Measurements from ENCODE around the gene AADACL2. TPM values are rescaled to one million over a fixed set of nuclear protein-coding genes. Genes with fewer than 3 reads are reported as not detected.

Gene AADACL2
- polyA plus RNA-seq, 1 of the 3 experiments (the other 2 are of a cell fraction): not detected

DNA sequence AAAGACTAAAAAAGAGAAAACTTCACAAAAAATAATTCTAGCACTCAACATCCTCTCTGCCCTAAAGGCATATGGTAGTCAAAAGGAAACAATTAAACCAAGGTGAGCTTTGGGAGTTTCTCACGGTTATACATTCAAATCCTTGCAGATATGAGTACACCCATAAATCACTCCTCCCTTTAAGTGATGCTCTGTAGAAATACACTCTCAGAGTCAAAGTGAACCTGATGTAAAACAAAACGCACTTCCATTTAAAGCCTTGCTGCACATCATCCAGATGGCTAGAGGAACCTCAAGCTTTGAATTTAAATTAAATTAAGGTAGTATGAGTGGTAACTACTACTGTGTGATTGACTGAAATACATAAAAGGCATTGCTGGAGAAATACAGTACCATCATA is 44.2 kb downstream of the AADACL2 start:
- Histone ChIP-seq H3K27ac (ENCODE audit: low read depth in 2 of 2, low read length in 1 of 2) (no peak overlapping the region), H2AFZ (ENCODE audit: low read depth) (no peak overlapping the region), H3K4me1 (ENCODE audit: control insufficient read depth in 1 of 2, insufficient read depth in 2 of 2, low read depth in 1 of 2, low read length in 1 of 2) (peaks cover 0 to 5% of the 10 kb centered on the region in 2 experiments; a peak in 2 of 4 replicates), H3K9me3 (no peaks in the 10 kb centered on the region), H3K9me2 (no peaks in the 10 kb centered on the region), H3K27me3 (ENCODE audit: insufficient read depth) (no peaks in the 10 kb centered on the region), H4K20me1 (ENCODE audit: insufficient read depth) (no peaks in the 10 kb centered on the region), H3K36me3 (replicated peaks in 1 of 2; ENCODE audit: control insufficient read depth in 1 of 2, insufficient read depth in 2 of 2, low read length in 1 of 2) (peaks cover 0 to 16% of the 10 kb centered on the region in 2 experiments), H3K9ac (no peak overlapping the region), H3K4me2 (no peak overlapping the region), H3K79me2 (ENCODE audit: insufficient read depth) (peaks cover 65% of the 10 kb centered on the region), H3K4me3 (ENCODE audit: low read depth in 2 of 2, low read length in 1 of 2) (no peak overlapping the region), H3F3A (replicated peaks; ENCODE audit: insufficient read depth) (peaks cover 4% of the 10 kb centered on the region)
- POLR2A ChIA-PET: no interaction called here
- CTCF ChIA-PET: no interaction called here
- WGBS (ENCODE audit: low lambda C conversion rate): 29% methylated on average over 2 of the region's 2 CpGs
- TF ChIP-seq SIN3A (IDR thresholded peaks at IDR 0.05; ENCODE audit: borderline replicate concordance, low read depth, low read length) (no peak), POLR2AphosphoS5 (IDR thresholded peaks at IDR 0.05; ENCODE audit: low read depth, low read length) (no peak), EZH2phosphoT487 (IDR thresholded peaks at IDR 0.05; ENCODE audit: borderline replicate concordance, low read depth) (no peak), YY1 (IDR thresholded peaks at IDR 0.05; ENCODE audit: low read depth) (no peak), RCOR1 (IDR thresholded peaks at IDR 0.05; ENCODE audit: low read length) (no peak), GABPA (IDR thresholded peaks at IDR 0.05; ENCODE audit: low read depth) (no peak), FOXM1 (IDR thresholded peaks at IDR 0.05; ENCODE audit: low read depth) (no peak), FOXJ3 (CRISPR knock-in tag; IDR thresholded peaks at IDR 0.05) (no peak), TCF12 (IDR thresholded peaks at IDR 0.05) (no peak)
- TF ChIP-seq, protein P1, sequence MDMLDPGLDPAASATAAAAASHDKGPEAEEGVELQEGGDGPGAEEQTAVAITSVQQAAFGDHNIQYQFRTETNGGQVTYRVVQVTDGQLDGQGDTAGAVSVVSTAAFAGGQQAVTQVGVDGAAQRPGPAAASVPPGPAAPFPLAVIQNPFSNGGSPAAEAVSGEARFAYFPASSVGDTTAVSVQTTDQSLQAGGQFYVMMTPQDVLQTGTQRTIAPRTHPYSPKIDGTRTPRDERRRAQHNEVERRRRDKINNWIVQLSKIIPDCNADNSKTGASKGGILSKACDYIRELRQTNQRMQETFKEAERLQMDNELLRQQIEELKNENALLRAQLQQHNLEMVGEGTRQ (IDR thresholded peaks at IDR 0.05; ENCODE audit: borderline replicate concordance, low read depth, low read length): no peak
- TF ChIP-seq, protein P2, sequence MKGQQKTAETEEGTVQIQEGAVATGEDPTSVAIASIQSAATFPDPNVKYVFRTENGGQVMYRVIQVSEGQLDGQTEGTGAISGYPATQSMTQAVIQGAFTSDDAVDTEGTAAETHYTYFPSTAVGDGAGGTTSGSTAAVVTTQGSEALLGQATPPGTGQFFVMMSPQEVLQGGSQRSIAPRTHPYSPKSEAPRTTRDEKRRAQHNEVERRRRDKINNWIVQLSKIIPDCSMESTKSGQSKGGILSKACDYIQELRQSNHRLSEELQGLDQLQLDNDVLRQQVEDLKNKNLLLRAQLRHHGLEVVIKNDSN (IDR thresholded peaks at IDR 0.05; ENCODE audit: borderline replicate concordance, low read depth): no peak
- DNase-seq: no peak

DNA sequence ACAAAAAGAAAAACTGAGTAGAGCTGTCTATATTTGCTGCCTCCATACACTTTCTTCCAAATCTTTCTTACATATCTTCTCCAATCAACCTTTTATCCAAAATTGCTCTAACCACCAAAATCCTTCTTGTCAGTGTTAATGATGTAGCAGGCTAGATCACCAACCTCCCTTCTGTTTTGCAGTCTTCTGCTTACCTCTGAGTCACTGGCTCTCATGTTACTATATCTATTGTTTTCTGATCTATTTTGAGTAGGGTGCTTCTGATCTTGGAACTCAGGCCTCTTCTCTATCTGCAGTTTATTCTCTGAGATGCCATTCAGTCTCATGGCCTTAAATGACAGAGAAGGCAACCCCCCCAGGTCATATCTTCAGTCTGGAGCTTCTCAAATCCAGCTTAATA is 53.9 kb downstream of the AADACL2 start:
- Histone ChIP-seq H3K36me3 (replicated peaks in 1 of 2; ENCODE audit: control insufficient read depth in 1 of 2, insufficient read depth in 2 of 2, low read length in 1 of 2) (peaks cover 0 to 13% of the 10 kb centered on the region in 2 experiments), H2AFZ (ENCODE audit: low read depth) (no peak overlapping the region), H3F3A (replicated peaks; ENCODE audit: insufficient read depth) (peaks cover 24% of the 10 kb centered on the region), H3K4me3 (ENCODE audit: low read depth in 2 of 2, low read length in 1 of 2) (no peak overlapping the region), H3K27me3 (ENCODE audit: insufficient read depth) (no peaks in the 10 kb centered on the region), H3K9me3 (no peaks in the 10 kb centered on the region; the same call in none of the 2 replicates), H4K20me1 (ENCODE audit: insufficient read depth) (no peaks in the 10 kb centered on the region), H3K79me2 (ENCODE audit: insufficient read depth) (peaks cover 41% of the 10 kb centered on the region), H3K9me2 (no peaks in the 10 kb centered on the region), H3K4me1 (ENCODE audit: control insufficient read depth in 1 of 2, insufficient read depth in 2 of 2, low read depth in 1 of 2, low read length in 1 of 2) (peaks cover 0 to 15% of the 10 kb centered on the region in 2 experiments; a peak in 3 of 4 replicates), H3K9ac (peak overlapping the region; percentile 7; the same call in 1 of the 2 replicates), H3K27ac (ENCODE audit: low read depth in 2 of 2, low read length in 1 of 2) (peak overlapping the region in 1 of 2 experiments; percentile 73; a peak in 3 of 4 replicates), H3K4me2 (peak overlapping the region; percentile 34; the same call in 1 of the 2 replicates)
- TF ChIP-seq FOSL2 (IDR thresholded peaks at IDR 0.05; ENCODE audit: borderline replicate concordance, low read depth) (peak; percentile 51; the same call in 1 of the 2 replicates), MEF2A (IDR thresholded peaks at IDR 0.05; ENCODE audit: borderline replicate concordance, low read depth) (peak; percentile 51; the same call in 1 of the 2 replicates), GATA2 (CRISPR knock-in tag; IDR thresholded peaks at IDR 0.05) (no peak), JUND (IDR thresholded peaks at IDR 0.05) (peak; percentile 42; the same call in 1 of the 2 replicates), TAF1 (IDR thresholded peaks at IDR 0.05; ENCODE audit: borderline replicate concordance, low read depth, low read length) (no peak), ELF1 (IDR thresholded peaks at IDR 0.05) (no peak), RCOR1 (IDR thresholded peaks at IDR 0.05; ENCODE audit: low read length) (no peak)
- TF ChIP-seq, protein P3, sequence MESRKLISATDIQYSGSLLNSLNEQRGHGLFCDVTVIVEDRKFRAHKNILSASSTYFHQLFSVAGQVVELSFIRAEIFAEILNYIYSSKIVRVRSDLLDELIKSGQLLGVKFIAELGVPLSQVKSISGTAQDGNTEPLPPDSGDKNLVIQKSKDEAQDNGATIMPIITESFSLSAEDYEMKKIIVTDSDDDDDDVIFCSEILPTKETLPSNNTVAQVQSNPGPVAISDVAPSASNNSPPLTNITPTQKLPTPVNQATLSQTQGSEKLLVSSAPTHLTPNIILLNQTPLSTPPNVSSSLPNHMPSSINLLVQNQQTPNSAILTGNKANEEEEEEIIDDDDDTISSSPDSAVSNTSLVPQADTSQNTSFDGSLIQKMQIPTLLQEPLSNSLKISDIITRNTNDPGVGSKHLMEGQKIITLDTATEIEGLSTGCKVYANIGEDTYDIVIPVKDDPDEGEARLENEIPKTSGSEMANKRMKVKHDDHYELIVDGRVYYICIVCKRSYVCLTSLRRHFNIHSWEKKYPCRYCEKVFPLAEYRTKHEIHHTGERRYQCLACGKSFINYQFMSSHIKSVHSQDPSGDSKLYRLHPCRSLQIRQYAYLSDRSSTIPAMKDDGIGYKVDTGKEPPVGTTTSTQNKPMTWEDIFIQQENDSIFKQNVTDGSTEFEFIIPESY (IDR thresholded peaks at IDR 0.05; ENCODE audit: borderline replicate concordance, low read depth): no peak
- TF ChIP-seq, protein P4, sequence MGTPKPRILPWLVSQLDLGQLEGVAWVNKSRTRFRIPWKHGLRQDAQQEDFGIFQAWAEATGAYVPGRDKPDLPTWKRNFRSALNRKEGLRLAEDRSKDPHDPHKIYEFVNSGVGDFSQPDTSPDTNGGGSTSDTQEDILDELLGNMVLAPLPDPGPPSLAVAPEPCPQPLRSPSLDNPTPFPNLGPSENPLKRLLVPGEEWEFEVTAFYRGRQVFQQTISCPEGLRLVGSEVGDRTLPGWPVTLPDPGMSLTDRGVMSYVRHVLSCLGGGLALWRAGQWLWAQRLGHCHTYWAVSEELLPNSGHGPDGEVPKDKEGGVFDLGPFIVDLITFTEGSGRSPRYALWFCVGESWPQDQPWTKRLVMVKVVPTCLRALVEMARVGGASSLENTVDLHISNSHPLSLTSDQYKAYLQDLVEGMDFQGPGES (IDR thresholded peaks at IDR 0.05; ENCODE audit: low read depth, low read length): no peak
- ChIA-PET POLR2A (no interaction called here), CTCF (no interaction called here)
- no peak for DNase-seq
